Measurements from ENCODE around the gene HYAL3. TPM values are rescaled to one million over a fixed set of nuclear protein-coding genes. Genes with fewer than 3 reads are reported as not detected.

HYAL3 gene
- total RNA-seq, 1 experiment from 2014 or later, result 20.8 TPM

GRCh38 chr3:50296721-50297383, 2.4 kb downstream of the HYAL3 start:
- ATAC-seq (no peak), DNase-seq (no peak)
- Histone ChIP-seq H3K4me1 (ENCODE audit: insufficient read depth, low read length) (peaks cover 26% of the 10 kb centered on the region), H3K9me2 (replicated peaks; ENCODE audit: low read length) (no peaks in the 10 kb centered on the region), H3K4me3 (ENCODE audit: low read length) (no peak overlapping the region), H3K9ac (ENCODE audit: low read length) (no peak overlapping the region), H3K27me3 (ENCODE audit: low read length) (no peaks in the 10 kb centered on the region), H3K9me3 (ENCODE audit: low read length) (no peaks in the 10 kb centered on the region), H3K27ac (ENCODE audit: low read length) (no peak overlapping the region), H2AFZ (ENCODE audit: low read length) (no peak overlapping the region), H3F3A (ENCODE audit: low read length, unreplicated experiment) (no peaks in the 10 kb centered on the region), H3K36me3 (ENCODE audit: low read depth, low read length) (no peaks in the 10 kb centered on the region), H4K20me1 (ENCODE audit: low read length) (no peaks in the 10 kb centered on the region), H3K79me2 (ENCODE audit: low read length) (peaks cover 18% of the 10 kb centered on the region), H3K4me2 (ENCODE audit: low read length) (no peak overlapping the region)
- intact Hi-C loops (cut with micrococcal nuclease), result no loop called here
- POLR2A ChIA-PET (ENCODE audit: unreplicated experiment), result no interaction called here
- BruUV-seq (replicated peaks), result no TSS peak
- TF ChIP-seq EZH2phosphoT487 (IDR thresholded peaks at IDR 0.05; ENCODE audit: borderline replicate concordance, low read length) (no peak), CTCF (conservative IDR thresholded peaks at IDR 0.05; ENCODE audit: low read depth, low read length) (no peak), EZH2 (IDR thresholded peaks at IDR 0.05; ENCODE audit: low read length, unreplicated experiment) (no peak)
- CTCF ChIA-PET, result interaction anchor here (0.6 to 0.7 kb wide), 2 partner anchors 22 to 25 kb away, joined by 3 to 8 read pairs; no protein-coding TSS in a partner anchor

GRCh38 chr3:50295553-50296431, 3.4 kb downstream of the HYAL3 start:
- Histone ChIP-seq H3K27me3 (ENCODE audit: low read length) (no peaks in the 10 kb centered on the region), H3K27ac (ENCODE audit: low read length) (no peak overlapping the region), H3K4me1 (ENCODE audit: insufficient read depth, low read length) (peaks cover 26% of the 10 kb centered on the region), H2AFZ (ENCODE audit: low read length) (no peak overlapping the region), H3K9me2 (replicated peaks; ENCODE audit: low read length) (no peaks in the 10 kb centered on the region), H3K4me3 (ENCODE audit: low read length) (no peak overlapping the region), H4K20me1 (ENCODE audit: low read length) (no peaks in the 10 kb centered on the region), H3K9me3 (ENCODE audit: low read length) (no peaks in the 10 kb centered on the region), H3K79me2 (ENCODE audit: low read length) (peaks cover 28% of the 10 kb centered on the region), H3K9ac (ENCODE audit: low read length) (no peak overlapping the region), H3F3A (ENCODE audit: low read length, unreplicated experiment) (no peaks in the 10 kb centered on the region), H3K36me3 (ENCODE audit: low read depth, low read length) (no peaks in the 10 kb centered on the region), H3K4me2 (ENCODE audit: low read length) (no peak overlapping the region)
- intact Hi-C loops (cut with micrococcal nuclease), result no loop called here
- DNase-seq, result no peak
- TF ChIP-seq EZH2phosphoT487 (IDR thresholded peaks at IDR 0.05; ENCODE audit: borderline replicate concordance, low read length) (no peak), EZH2 (IDR thresholded peaks at IDR 0.05; ENCODE audit: low read length, unreplicated experiment) (no peak), CTCF (conservative IDR thresholded peaks at IDR 0.05; ENCODE audit: low read depth, low read length) (no peak)
- CTCF ChIA-PET, result no interaction called here
- ATAC-seq, result no peak
- POLR2A ChIA-PET (ENCODE audit: unreplicated experiment), result no interaction called here
- no TSS peak for BruUV-seq (replicated peaks)
